Gastrocnemius medialis (tissue), 4 donors: ENCODE data around the gene C9orf152. TPM values are rescaled to one million over a fixed set of nuclear protein-coding genes. Genes with fewer than 3 reads are reported as not detected.

ENCODE experiments used
- ATAC-seq, 2 donors: fragments of 150-250 bp; one replicate each; pipeline ENCODE4 v1.9.1; 2016
- DNase-seq, 2 donors: peaks; one replicate each; pipeline ENCODE4 v3.0.0-alpha.2; 2019
- H3K27ac ChIP-seq, 4 donors: fragments of 200-600 bp; sonication (generic); 1 replicate in 1 of 4; 2 replicates in 3 of 4; pipeline ENCODE4 v1.5.1; 2016 to 2018; ENCODE audit warnings: mild to moderate bottlenecking in 2 of 4, moderate library complexity in 1 of 4
- H3K27me3 ChIP-seq, 3 donors: fragments of 200-600 bp; sonication (generic) in 2 of 3; 1 replicate in 1 of 3; 2 replicates in 2 of 3; pipeline versions ENCODE4 v1.5.1 to v1.6.0; 2016 to 2019; ENCODE audit warnings: mild to moderate bottlenecking in 1 of 3, moderate library complexity in 1 of 3
- H3K36me3 ChIP-seq, 2 donors: fragments of 200-600 bp; sonication (generic) in 1 of 2; one replicate each; pipeline ENCODE4 v1.5.1; 2017 to 2018
- H3K4me1 ChIP-seq, 2 donors: fragments of 200-600 bp; sonication (generic) in 1 of 2; one replicate each; pipeline ENCODE4 v1.5.1; 2016 to 2017; ENCODE audit warnings: mild to moderate bottlenecking in 2 of 2
- H3K4me3 ChIP-seq, 4 donors: fragments of 200-600 bp; sonication (generic) in 3 of 4; 1 replicate in 1 of 4; 2 replicates in 3 of 4; pipeline ENCODE4 v1.5.1; 2016 to 2019; ENCODE audit warnings: mild to moderate bottlenecking in 2 of 4
- H3K9me3 ChIP-seq, 3 donors: fragments of 200-600 bp; sonication (generic) in 2 of 3; 1 replicate in 1 of 3; 2 replicates in 2 of 3; pipeline ENCODE4 v1.5.1; 2016 to 2019
- POLR2A ChIP-seq, 2 donors: fragments of 450-650 bp; IDR thresholded peaks; one replicate each; pipeline ENCODE4 v1.6.1; 2017; ENCODE audit warnings: antibody characterized with exemption in 2 of 2, mild to moderate bottlenecking in 2 of 2, moderate library complexity in 2 of 2
- in situ Hi-C, 4 donors: fragments of 200-750 bp; cut with MboI; loops; one replicate each; pipeline versions ENCODE4 v1.15.0 to v1.8.0; 2017; ENCODE audit warnings: low sequenced_read_pairs in 4 of 4
- intact Hi-C: fragments of 100-400 bp; cut with DNase I; formaldehyde crosslinking; loops from one replicate; pipeline ENCODE4 v1.15.1; 2023; ENCODE audit warnings: low total_unique reads
- total RNA-seq, 4 donors: library from RNA; depleted of rRNA; stranded (reverse); fragments of >200 nt; gene quantifications; one replicate each; pipeline versions ENCODE4 v1.1.0 to v1.2.3, GENCODE V29; 2016
- TF ChIP-seq, protein P1 (sequence below), 5 experiments: fragments of 450-650 bp in 3 of 5; fragments of 200-600 bp in 2 of 5; sonication (generic) in 2 of 5; IDR thresholded peaks in 4 of 5; conservative IDR thresholded peaks in 1 of 5; 1 replicate in 4 of 5; 2 replicates in 1 of 5; pipeline ENCODE4 v1.5.1; 2016 to 2019; ENCODE audit warnings: antibody characterized with exemption in 5 of 5, mild to moderate bottlenecking in 3 of 5, moderate library complexity in 3 of 5

Gene C9orf152, protein sequence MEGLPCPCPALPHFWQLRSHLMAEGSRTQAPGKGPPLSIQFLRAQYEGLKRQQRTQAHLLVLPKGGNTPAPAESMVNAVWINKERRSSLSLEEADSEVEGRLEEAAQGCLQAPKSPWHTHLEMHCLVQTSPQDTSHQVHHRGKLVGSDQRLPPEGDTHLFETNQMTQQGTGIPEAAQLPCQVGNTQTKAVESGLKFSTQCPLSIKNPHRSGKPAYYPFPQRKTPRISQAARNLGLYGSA
- total RNA-seq, result not detected

DNA sequence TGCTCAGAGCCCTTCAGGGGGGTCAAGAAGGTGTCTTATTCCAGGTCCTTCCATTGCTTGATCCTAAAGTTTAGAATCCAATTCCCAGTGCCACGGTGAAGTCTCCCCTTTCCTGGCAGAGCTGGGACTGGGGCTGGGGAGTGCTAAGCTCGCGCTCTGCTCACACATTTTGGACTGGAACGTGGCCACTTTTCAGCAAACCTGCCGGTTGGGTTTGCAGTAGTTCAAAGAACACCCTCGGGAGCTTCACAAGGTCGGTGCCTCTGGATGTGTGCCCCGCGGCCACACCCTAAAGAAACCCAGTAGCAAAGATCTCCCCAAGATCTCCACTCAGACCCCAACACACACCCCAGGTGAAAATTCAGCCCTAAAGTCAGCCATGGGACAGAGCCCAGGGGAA is at the start of gene C9orf152:
Gene C9orf152, minus strand, starts transcription at position 129 of the 400 bp plus-strand sequence. CDS start 580 bp downstream, outside the sequence.
- no peaks in the 10 kb centered on the region for H3K4me1 ChIP-seq
- DNase-seq (no peak), ATAC-seq (no peak)
- no peaks in the 10 kb centered on the region for H3K27me3 ChIP-seq
- in situ Hi-C loops (loop anchor here in 1 of 4 donors (25.0 kb wide), 1 partner anchor 621 kb away; no protein-coding TSS in a partner anchor), intact Hi-C loops (no loop called here)
- no peaks in the 10 kb centered on the region for H3K9me3 ChIP-seq
- H3K27ac ChIP-seq, result no peak within 1 kb of the TSS
- no peak within 1 kb of the TSS for H3K4me3 ChIP-seq
- TF ChIP-seq, protein P1, sequence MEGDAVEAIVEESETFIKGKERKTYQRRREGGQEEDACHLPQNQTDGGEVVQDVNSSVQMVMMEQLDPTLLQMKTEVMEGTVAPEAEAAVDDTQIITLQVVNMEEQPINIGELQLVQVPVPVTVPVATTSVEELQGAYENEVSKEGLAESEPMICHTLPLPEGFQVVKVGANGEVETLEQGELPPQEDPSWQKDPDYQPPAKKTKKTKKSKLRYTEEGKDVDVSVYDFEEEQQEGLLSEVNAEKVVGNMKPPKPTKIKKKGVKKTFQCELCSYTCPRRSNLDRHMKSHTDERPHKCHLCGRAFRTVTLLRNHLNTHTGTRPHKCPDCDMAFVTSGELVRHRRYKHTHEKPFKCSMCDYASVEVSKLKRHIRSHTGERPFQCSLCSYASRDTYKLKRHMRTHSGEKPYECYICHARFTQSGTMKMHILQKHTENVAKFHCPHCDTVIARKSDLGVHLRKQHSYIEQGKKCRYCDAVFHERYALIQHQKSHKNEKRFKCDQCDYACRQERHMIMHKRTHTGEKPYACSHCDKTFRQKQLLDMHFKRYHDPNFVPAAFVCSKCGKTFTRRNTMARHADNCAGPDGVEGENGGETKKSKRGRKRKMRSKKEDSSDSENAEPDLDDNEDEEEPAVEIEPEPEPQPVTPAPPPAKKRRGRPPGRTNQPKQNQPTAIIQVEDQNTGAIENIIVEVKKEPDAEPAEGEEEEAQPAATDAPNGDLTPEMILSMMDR (IDR thresholded peaks at IDR 0.05 in 4 of 5, conservative IDR thresholded peaks at IDR 0.05 in 1 of 5), result no peak
- TF ChIP-seq POLR2A (IDR thresholded peaks at IDR 0.05), result no peak
- H3K36me3 ChIP-seq, result no peaks in the 10 kb centered on the region

DNA sequence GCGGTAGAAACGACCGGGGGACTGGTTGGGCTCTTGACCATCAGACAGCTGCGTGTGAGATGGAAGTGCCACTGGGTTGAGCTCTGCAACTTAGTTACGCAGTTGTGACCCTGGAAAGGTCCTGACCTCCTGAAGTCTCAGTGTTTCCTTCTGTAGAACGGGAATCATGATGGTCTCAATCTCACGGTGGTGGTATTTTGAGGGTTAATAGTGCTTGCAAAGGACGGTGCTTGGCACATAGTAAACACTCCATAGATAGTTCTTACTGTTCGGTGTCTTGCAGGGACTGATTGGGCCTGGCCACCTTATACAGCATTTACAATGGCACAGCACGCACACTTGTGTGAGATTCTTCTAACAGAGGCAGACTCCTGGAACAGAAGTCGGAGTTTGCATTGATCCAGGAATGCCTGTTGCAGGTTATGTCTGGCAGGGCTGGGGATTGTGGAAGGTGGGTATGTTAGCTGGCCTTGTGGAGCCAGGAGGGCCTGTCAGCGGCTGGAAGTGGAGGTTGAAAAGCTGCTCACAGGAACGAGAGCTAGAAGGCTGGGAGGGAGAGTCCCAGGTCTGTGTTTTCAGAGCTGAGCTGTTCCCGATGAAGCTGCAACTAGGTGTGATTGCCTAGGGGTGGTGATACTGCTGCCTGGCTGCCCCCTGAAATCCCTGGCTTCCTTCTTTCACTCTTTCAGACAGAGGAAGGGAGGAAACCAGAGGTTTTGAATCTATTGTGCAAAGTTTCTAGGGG is 49.3 kb upstream of the C9orf152 start:
- in situ Hi-C loops, result no loop called here
- H3K27ac ChIP-seq, result peak overlapping the region; percentile 87 to 92 (median 90)
- H3K4me1 ChIP-seq, result peaks cover 7 to 15% of the 10 kb centered on the region in 2 donors

DNA sequence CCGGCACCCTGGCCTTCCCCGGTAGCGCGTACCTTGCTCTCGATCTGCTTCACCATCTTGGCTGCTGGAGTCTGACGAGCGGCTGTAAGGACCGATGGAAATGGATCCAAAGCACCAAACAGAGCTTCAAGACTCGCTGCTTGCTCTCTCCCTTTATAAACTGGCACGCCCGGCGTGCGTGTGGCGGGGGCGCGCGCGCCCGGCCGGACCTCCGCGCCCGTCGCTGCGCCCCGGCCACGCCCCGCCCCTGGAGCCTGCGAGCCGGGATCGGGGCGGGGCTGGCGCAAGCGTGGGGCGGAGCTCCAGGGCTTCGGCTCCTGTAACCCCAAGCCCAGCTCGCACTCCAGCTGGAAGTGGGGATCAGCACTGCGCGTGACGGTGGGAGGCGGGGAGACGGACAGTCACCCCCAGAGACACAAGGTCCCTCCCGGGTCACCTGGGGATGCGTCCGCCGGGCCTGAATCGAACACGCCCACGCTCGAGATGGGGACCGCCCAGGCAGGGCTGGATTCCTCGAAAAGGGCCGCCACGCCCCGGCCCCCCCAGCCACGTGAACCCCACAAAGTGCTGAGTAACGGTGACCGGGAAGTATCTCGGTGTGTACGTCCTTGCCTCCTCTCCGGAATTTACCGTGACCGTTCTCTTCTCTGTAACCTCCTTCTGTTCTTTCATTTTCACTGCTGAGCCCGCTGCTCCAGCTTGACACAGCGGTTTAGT is 48.6 kb upstream of the C9orf152 start, which contains the start of gene TXN:
Gene TXN, minus strand, starts transcription at position 128 of the 717 bp plus-strand sequence. Its CDS starts 72 bp downstream, at position 56.
- peak; percentile 82 to 84 for ATAC-seq
- intact Hi-C loops, result loop anchor here (2.0 kb wide), 1 partner anchor 1226 kb away; no protein-coding TSS in a partner anchor
- TF ChIP-seq, protein P1 (IDR thresholded peaks at IDR 0.05 in 4 of 5, conservative IDR thresholded peaks at IDR 0.05 in 1 of 5), result no peak
- TF ChIP-seq POLR2A (IDR thresholded peaks at IDR 0.05), result peak; percentile 92

More for the DNA sequence above, 49.3 kb upstream of the C9orf152 start:
- TF ChIP-seq, protein P1 (IDR thresholded peaks at IDR 0.05 in 4 of 5, conservative IDR thresholded peaks at IDR 0.05 in 1 of 5), result no peak
- TF ChIP-seq POLR2A (IDR thresholded peaks at IDR 0.05), result no peak
- intact Hi-C loops, result loop anchor here (2.0 kb wide), 1 partner anchor 1226 kb away; no protein-coding TSS in a partner anchor
- Histone ChIP-seq H3K27me3 (no peaks in the 10 kb centered on the region), H3K4me3 (peak overlapping the region; percentile 73 to 85 (median 79)), H3K36me3 (no peaks in the 10 kb centered on the region), H3K9me3 (no peaks in the 10 kb centered on the region)
- peak in 1 of 2 donors; percentile 4 for DNase-seq
- peak; percentile 2 to 7 for ATAC-seq

More for the DNA sequence above, 48.6 kb upstream of the C9orf152 start, which contains the start of gene TXN:
- Histone ChIP-seq H3K27me3 (no peaks in the 10 kb centered on the region), H3K36me3 (no peaks in the 10 kb centered on the region), H3K4me3 (peak within 1 kb of the TSS; percentile 73 to 85 (median 79)), H3K27ac (peak within 1 kb of the TSS; percentile 87 to 92 (median 90)), H3K9me3 (no peaks in the 10 kb centered on the region), H3K4me1 (peaks cover 7 to 15% of the 10 kb centered on the region in 2 donors)
- in situ Hi-C loops, result no loop called here
- DNase-seq, result peak; percentile 73 to 83
